Measurements from ENCODE around the gene THTPA.

THTPA gene

DNA sequence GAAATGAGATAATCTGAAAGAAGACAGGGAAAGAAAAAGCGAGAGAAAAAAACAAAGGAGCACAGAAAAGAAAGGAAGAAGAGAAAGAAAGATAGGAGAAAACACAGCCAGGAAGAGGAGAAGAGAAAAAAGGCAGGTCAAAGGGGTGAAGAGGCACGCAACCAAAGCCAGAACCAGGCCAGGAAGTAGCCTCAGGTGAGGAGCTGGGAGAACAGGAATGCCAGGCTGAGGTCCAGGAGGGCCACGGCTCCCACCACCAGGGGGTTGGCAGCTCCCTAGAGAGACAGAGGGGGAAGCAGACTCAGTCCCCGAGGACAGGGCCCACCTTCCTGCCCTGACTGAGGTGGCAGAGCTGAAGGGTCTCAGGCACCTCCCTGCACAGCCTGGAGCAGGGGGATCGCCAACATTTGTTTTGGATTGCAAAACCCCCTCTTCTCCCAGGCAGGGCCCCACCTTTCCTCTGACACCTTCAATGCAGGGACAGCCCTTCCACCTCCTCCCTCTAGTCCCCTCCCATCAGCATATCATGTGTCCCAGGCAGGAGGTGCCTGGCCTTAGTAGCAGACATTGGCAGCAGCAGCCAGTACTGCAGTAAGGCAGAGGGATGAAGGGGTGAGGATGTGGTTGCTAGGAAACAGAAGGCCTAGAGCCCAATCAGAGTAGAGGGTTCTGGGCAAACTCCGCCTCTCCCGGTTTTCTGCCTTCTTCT, 13.5 kb downstream of the THTPA start:
- H3K14ac ChIP-seq (ENCODE audit: low read length): no peak overlapping the region
- H3K9me3 ChIP-seq (ENCODE audit: insufficient read depth, low read depth, low read length): no peaks in the 10 kb centered on the region
- H4K8ac ChIP-seq (ENCODE audit: low read depth, low read length): peak overlapping the region; percentile 45
- H3K23ac ChIP-seq (ENCODE audit: low read length): no peak overlapping the region
- H2BK12ac ChIP-seq (ENCODE audit: low read length): no peak overlapping the region
- peaks cover 16 to 17% of the 10 kb centered on the region in 2 experiments for H3K36me3 ChIP-seq (ENCODE audit: control insufficient read depth in 1 of 2, insufficient read depth in 2 of 2, low read length in 2 of 2)
- no peak overlapping the region for H3K18ac ChIP-seq (ENCODE audit: low read length)
- H4K91ac ChIP-seq (ENCODE audit: low read depth, low read length): no peak overlapping the region
- H3K27ac ChIP-seq (ENCODE audit: low read depth, low read length): no peak overlapping the region
- no peak overlapping the region for H3K4ac ChIP-seq (ENCODE audit: low read depth, low read length)
- H2BK120ac ChIP-seq (ENCODE audit: insufficient read depth, low read length, poor library complexity): no peak overlapping the region
- peaks cover 7% of the 10 kb centered on the region for H3K79me1 ChIP-seq (ENCODE audit: low read length)
- no peak overlapping the region for H2AK5ac ChIP-seq (ENCODE audit: low read length)
- H3K4me1 ChIP-seq (ENCODE audit: control insufficient read depth in 1 of 2, insufficient read depth in 2 of 2, low read length in 2 of 2): peaks cover 5 to 11% of the 10 kb centered on the region in 2 experiments
- H3K4me2 ChIP-seq (ENCODE audit: low read length): peak overlapping the region; percentile 9
- H4K12ac ChIP-seq (ENCODE audit: low read depth, low read length): peak overlapping the region; percentile 24
- H2AFZ ChIP-seq (ENCODE audit: insufficient read depth, low read length, poor library complexity): no peak overlapping the region
- no CpG with 5 or more reads among the region's 7 CpGs for WGBS (ENCODE audit: extremely low coverage, insufficient coverage, insufficient read length)
- H2BK5ac ChIP-seq (ENCODE audit: low read depth, low read length, poor library complexity): no peak overlapping the region
- H3K27me3 ChIP-seq (ENCODE audit: insufficient read depth, low read length): no peaks in the 10 kb centered on the region
- DNase-seq: no peak
- H3K9ac ChIP-seq (ENCODE audit: low read length): no peak overlapping the region
- no peak overlapping the region for H3K4me3 ChIP-seq (ENCODE audit: low read depth, low read length)
- H3K79me2 ChIP-seq (ENCODE audit: control insufficient read depth, insufficient read depth, low read length, poor library complexity): peaks cover 5% of the 10 kb centered on the region

DNA sequence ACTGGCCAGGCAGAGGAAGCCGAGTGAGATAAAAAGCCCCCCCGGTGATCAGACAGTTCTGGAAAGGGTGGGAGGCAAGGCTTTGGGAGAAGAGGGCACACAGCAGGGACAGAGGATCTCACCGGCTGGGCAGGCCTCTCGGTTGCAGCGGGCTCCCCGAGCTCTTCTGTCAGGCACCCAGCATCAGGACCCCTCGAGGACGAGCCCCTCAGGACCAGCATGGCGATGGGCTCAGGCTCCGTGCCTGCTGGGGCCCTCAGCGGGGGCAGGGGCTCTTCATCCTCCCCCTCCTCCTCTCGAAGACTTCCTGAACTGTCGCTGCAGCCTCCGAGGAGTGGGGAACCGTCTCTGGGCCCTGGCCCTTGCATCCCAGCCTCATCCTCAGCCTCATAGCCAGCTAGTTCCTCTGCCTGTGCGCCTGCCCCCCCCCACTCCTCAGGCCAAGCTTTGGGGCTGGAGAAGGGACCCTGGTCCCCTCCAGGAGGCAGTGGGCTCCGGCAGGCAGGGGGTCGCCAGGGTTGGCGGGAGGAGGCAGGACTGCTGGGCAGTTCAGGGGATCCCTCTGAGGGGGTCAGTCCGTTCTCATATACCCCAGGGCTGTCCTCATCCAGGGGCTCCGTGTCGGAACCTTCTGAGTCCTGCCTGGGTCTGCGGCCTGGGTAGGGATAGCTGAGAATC, 14.9 kb downstream of the THTPA start:
- no peak overlapping the region for H3K27ac ChIP-seq (ENCODE audit: low read depth, low read length)
- no peak overlapping the region for H2BK12ac ChIP-seq (ENCODE audit: low read length)
- H2AFZ ChIP-seq (ENCODE audit: insufficient read depth, low read length, poor library complexity): no peak overlapping the region
- no peak overlapping the region for H2AK5ac ChIP-seq (ENCODE audit: low read length)
- peaks cover 5% of the 10 kb centered on the region for H3K79me2 ChIP-seq (ENCODE audit: control insufficient read depth, insufficient read depth, low read length, poor library complexity)
- no peak overlapping the region for H2BK5ac ChIP-seq (ENCODE audit: low read depth, low read length, poor library complexity)
- WGBS (ENCODE audit: extremely low coverage, insufficient coverage, insufficient read length): no CpG with 5 or more reads among the region's 23 CpGs
- H3K4me2 ChIP-seq (ENCODE audit: low read length): no peak overlapping the region
- no peak overlapping the region for H2BK120ac ChIP-seq (ENCODE audit: insufficient read depth, low read length, poor library complexity)
- no peak overlapping the region for H4K91ac ChIP-seq (ENCODE audit: low read depth, low read length)
- DNase-seq: no peak
- H3K79me1 ChIP-seq (ENCODE audit: low read length): peaks cover 7% of the 10 kb centered on the region
- H3K9me3 ChIP-seq (ENCODE audit: insufficient read depth, low read depth, low read length): peaks cover 7% of the 10 kb centered on the region
- H4K12ac ChIP-seq (ENCODE audit: low read depth, low read length): no peak overlapping the region
- no peak overlapping the region for H3K9ac ChIP-seq (ENCODE audit: low read length)
- no peak overlapping the region for H3K4ac ChIP-seq (ENCODE audit: low read depth, low read length)
- peaks cover 10% of the 10 kb centered on the region for H3K27me3 ChIP-seq (ENCODE audit: insufficient read depth, low read length)
- H3K23ac ChIP-seq (ENCODE audit: low read length): no peak overlapping the region
- H3K14ac ChIP-seq (ENCODE audit: low read length): no peak overlapping the region
- no peak overlapping the region for H4K8ac ChIP-seq (ENCODE audit: low read depth, low read length)
- no peak overlapping the region for H3K18ac ChIP-seq (ENCODE audit: low read length)
- peaks cover 3 to 4% of the 10 kb centered on the region in 2 experiments for H3K36me3 ChIP-seq (ENCODE audit: control insufficient read depth in 1 of 2, insufficient read depth in 2 of 2, low read length in 2 of 2)
- H3K4me1 ChIP-seq (ENCODE audit: control insufficient read depth in 1 of 2, insufficient read depth in 2 of 2, low read length in 2 of 2): peaks cover 5 to 11% of the 10 kb centered on the region in 2 experiments
- no peak overlapping the region for H3K4me3 ChIP-seq (ENCODE audit: low read depth, low read length)

DNA sequence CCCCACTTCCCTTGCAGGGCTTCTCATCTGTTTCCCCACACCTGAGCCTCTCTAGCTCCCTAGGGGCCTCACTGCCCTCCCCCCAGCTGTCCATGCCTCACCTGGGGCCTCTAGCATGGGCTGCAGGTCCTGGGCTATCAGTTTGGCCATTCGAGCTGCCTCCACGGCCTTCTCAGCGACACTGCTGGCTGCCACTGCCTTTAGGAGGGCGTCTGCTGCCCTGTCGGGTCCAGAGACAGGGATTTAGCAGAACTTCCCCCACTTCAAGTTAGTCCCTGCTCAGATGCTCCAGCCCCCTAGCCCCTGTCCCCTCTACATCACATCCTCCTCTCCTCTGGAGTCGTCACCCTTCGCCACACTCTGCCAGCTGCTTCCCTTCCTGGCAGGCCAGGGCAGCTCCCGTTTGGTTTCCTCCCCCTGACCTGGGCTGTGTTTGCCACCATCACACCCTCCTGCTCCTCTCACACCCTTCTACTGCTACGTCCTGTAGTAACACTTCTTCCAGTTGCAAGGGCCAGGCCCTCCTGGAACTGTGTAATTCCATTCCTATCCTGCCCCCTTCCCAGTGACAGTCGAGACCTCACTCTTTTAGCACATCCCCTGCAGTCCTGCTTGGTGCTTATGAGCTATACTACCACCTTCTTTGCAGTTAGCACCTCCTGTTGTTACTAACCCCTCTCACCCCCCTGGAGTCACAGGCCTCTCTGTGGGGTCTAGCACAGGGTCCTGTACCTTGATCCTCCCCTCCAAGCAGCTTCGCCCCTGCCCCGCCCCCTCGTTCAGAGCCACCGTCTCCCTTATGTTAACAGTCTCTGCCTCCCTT, 15.8 kb downstream of the THTPA start:
- peaks cover 5% of the 10 kb centered on the region for H3K79me2 ChIP-seq (ENCODE audit: control insufficient read depth, insufficient read depth, low read length, poor library complexity)
- H3K9me3 ChIP-seq (ENCODE audit: insufficient read depth, low read depth, low read length): peaks cover 11% of the 10 kb centered on the region
- no peak overlapping the region for H4K8ac ChIP-seq (ENCODE audit: low read depth, low read length)
- no peak overlapping the region for H4K12ac ChIP-seq (ENCODE audit: low read depth, low read length)
- H3K14ac ChIP-seq (ENCODE audit: low read length): no peak overlapping the region
- DNase-seq: no peak
- no CpG with 5 or more reads among the region's 14 CpGs for WGBS (ENCODE audit: extremely low coverage, insufficient coverage, insufficient read length)
- no peak overlapping the region for H2BK12ac ChIP-seq (ENCODE audit: low read length)
- H3K23ac ChIP-seq (ENCODE audit: low read length): no peak overlapping the region
- no peak overlapping the region for H3K18ac ChIP-seq (ENCODE audit: low read length)
- H3K79me1 ChIP-seq (ENCODE audit: low read length): peaks cover 6% of the 10 kb centered on the region
- H3K4ac ChIP-seq (ENCODE audit: low read depth, low read length): no peak overlapping the region
- no peak overlapping the region for H2BK120ac ChIP-seq (ENCODE audit: insufficient read depth, low read length, poor library complexity)
- H4K91ac ChIP-seq (ENCODE audit: low read depth, low read length): no peak overlapping the region
- H3K4me3 ChIP-seq (ENCODE audit: low read depth, low read length): no peak overlapping the region
- no peaks in the 10 kb centered on the region for H3K36me3 ChIP-seq (ENCODE audit: control insufficient read depth in 1 of 2, insufficient read depth in 2 of 2, low read length in 2 of 2)
- H3K9ac ChIP-seq (ENCODE audit: low read length): no peak overlapping the region
- no peak overlapping the region for H3K4me2 ChIP-seq (ENCODE audit: low read length)
- no peak overlapping the region for H2AK5ac ChIP-seq (ENCODE audit: low read length)
- H3K27ac ChIP-seq (ENCODE audit: low read depth, low read length): no peak overlapping the region
- no peak overlapping the region for H2AFZ ChIP-seq (ENCODE audit: insufficient read depth, low read length, poor library complexity)
- no peak overlapping the region for H2BK5ac ChIP-seq (ENCODE audit: low read depth, low read length, poor library complexity)
- peaks cover 20% of the 10 kb centered on the region for H3K27me3 ChIP-seq (ENCODE audit: insufficient read depth, low read length)
- peaks cover 5 to 12% of the 10 kb centered on the region in 2 experiments for H3K4me1 ChIP-seq (ENCODE audit: control insufficient read depth in 1 of 2, insufficient read depth in 2 of 2, low read length in 2 of 2)

DNA sequence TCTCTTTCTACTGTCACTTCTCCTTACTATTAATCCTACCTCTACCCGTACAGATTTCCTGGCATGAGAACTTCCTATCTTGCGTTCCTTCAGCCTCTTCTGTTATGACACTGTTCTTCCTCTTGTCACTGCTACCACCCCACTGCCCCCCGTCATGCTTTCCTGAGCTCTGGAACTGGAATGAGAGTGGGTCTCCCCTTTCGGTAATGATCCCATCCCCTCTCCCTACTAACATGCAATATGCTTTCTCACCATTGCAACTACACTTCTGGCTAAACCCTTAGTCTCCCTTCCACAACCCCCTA, 16.4 kb downstream of the THTPA start:
- no peak overlapping the region for H3K9ac ChIP-seq (ENCODE audit: low read length)
- no peak overlapping the region for H3K27ac ChIP-seq (ENCODE audit: low read depth, low read length)
- no peak overlapping the region for H3K18ac ChIP-seq (ENCODE audit: low read length)
- H2BK12ac ChIP-seq (ENCODE audit: low read length): no peak overlapping the region
- no peak overlapping the region for H3K23ac ChIP-seq (ENCODE audit: low read length)
- no peak overlapping the region for H4K8ac ChIP-seq (ENCODE audit: low read depth, low read length)
- H3K4me1 ChIP-seq (ENCODE audit: control insufficient read depth in 1 of 2, insufficient read depth in 2 of 2, low read length in 2 of 2): peaks cover 5 to 11% of the 10 kb centered on the region in 2 experiments
- peaks cover 25% of the 10 kb centered on the region for H3K27me3 ChIP-seq (ENCODE audit: insufficient read depth, low read length)
- no peaks in the 10 kb centered on the region for H3K36me3 ChIP-seq (ENCODE audit: control insufficient read depth in 1 of 2, insufficient read depth in 2 of 2, low read length in 2 of 2)
- H2BK120ac ChIP-seq (ENCODE audit: insufficient read depth, low read length, poor library complexity): no peak overlapping the region
- H2AK5ac ChIP-seq (ENCODE audit: low read length): no peak overlapping the region
- H2BK5ac ChIP-seq (ENCODE audit: low read depth, low read length, poor library complexity): no peak overlapping the region
- no peak overlapping the region for H3K4me2 ChIP-seq (ENCODE audit: low read length)
- no peak for DNase-seq
- peaks cover 15% of the 10 kb centered on the region for H3K9me3 ChIP-seq (ENCODE audit: insufficient read depth, low read depth, low read length)
- no peak overlapping the region for H2AFZ ChIP-seq (ENCODE audit: insufficient read depth, low read length, poor library complexity)
- H3K79me2 ChIP-seq (ENCODE audit: control insufficient read depth, insufficient read depth, low read length, poor library complexity): peaks cover under 1% of the 10 kb centered on the region
- H3K14ac ChIP-seq (ENCODE audit: low read length): no peak overlapping the region
- no peak overlapping the region for H4K91ac ChIP-seq (ENCODE audit: low read depth, low read length)
- no peak overlapping the region for H3K4ac ChIP-seq (ENCODE audit: low read depth, low read length)
- no CpG with 5 or more reads among the region's 4 CpGs for WGBS (ENCODE audit: extremely low coverage, insufficient coverage, insufficient read length)
- H4K12ac ChIP-seq (ENCODE audit: low read depth, low read length): no peak overlapping the region
- no peak overlapping the region for H3K4me3 ChIP-seq (ENCODE audit: low read depth, low read length)
- H3K79me1 ChIP-seq (ENCODE audit: low read length): peaks cover 2% of the 10 kb centered on the region
